ENCODE data around the gene OLAH.

DNA sequence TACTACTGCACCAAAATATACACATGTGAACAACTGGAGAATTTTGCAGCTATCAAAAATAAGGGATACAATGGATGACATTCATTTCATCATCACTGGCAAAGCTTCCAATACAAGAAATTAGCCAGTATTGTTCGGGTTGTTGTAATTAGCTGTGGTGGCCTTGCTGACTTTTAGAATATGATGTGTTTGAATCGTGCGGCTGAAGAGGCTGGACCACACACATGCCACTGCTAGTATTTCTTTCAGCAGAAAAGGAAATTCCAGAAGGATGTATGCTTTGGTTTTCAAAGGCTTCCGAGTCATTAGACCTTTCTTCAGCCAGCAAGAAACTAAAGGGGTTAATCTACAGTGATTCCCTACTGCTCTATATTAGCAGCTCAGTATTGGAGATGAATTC is 70.0 kb downstream of the OLAH start:
- TF ChIP-seq POLR2A (IDR thresholded peaks at IDR 0.05) (no peak), POLR2AphosphoS5 (IDR thresholded peaks at IDR 0.05) (no peak), EP300 (IDR thresholded peaks at IDR 0.05) (no peak)
- TF ChIP-seq, protein P1, sequence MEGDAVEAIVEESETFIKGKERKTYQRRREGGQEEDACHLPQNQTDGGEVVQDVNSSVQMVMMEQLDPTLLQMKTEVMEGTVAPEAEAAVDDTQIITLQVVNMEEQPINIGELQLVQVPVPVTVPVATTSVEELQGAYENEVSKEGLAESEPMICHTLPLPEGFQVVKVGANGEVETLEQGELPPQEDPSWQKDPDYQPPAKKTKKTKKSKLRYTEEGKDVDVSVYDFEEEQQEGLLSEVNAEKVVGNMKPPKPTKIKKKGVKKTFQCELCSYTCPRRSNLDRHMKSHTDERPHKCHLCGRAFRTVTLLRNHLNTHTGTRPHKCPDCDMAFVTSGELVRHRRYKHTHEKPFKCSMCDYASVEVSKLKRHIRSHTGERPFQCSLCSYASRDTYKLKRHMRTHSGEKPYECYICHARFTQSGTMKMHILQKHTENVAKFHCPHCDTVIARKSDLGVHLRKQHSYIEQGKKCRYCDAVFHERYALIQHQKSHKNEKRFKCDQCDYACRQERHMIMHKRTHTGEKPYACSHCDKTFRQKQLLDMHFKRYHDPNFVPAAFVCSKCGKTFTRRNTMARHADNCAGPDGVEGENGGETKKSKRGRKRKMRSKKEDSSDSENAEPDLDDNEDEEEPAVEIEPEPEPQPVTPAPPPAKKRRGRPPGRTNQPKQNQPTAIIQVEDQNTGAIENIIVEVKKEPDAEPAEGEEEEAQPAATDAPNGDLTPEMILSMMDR (IDR thresholded peaks at IDR 0.05) = no peak
